GM12878 (cell line): ENCODE measurements around the gene FNTB. TPM values are rescaled to one million over a fixed set of nuclear protein-coding genes. Genes with fewer than 3 reads are reported as not detected.

Experiments
- ATAC-seq: fragments of 200-7000 bp; cut with Tn5 transposase; 3 replicates; pipeline ENCODE4 v1.9.1; 2020; ENCODE audit warnings: mild to moderate bottlenecking, moderate library complexity
- BruUV-seq: library from RNA; stranded (reverse); fragments of 400-500 nt; replicated peaks from 2 replicates; lab custom pipeline; 2021; lab: Mats Ljungman, UMichigan
- CTCF ChIA-PET: fragments of 300-600 bp; sonication (Branson Sonifier 250); formaldehyde crosslinking; extraction: SDS; loops from one replicate; lab custom pipeline; 2021; ENCODE audit warnings: inconsistent platforms; lab: Yijun Ruan, JAX
- POLR2A ChIA-PET: fragments of 350-600 bp; formaldehyde crosslinking; extraction: SDS; loops from one replicate; lab custom pipeline; 2021; ENCODE audit warnings: inconsistent platforms; lab: Charles Lee
- RAD21 ChIA-PET: fragments of 300-600 bp; sonication (Branson Sonifier 250); formaldehyde crosslinking; loops from one replicate; lab custom pipeline; 2023; ENCODE audit warnings: antibody characterized with exemption; ENCODE audit not compliant: unreplicated experiment; lab: Charles Lee
- SMC1A ChIA-PET: fragments of 300-600 bp; sonication (Branson Sonifier 250); formaldehyde crosslinking; loops from one replicate; lab custom pipeline; 2023; ENCODE audit not compliant: unreplicated experiment, uncharacterized antibody; lab: Charles Lee
- DNase-seq: peaks from one replicate; pipeline ENCODE4 v3.0.0-alpha.2; 2011; ENCODE audit warnings: low read depth, low spot score
- FAIRE-seq: peaks from 3 replicates; lab custom pipeline; 2011; peaks lifted over from hg19 to GRCh38; lab: Jason Lieb, UNC
- H2AFZ ChIP-seq: 2 replicates; pipeline ENCODE4 v1.6.0; 2011; ENCODE audit warnings: low read depth, low read length, control low read depth; ENCODE audit not compliant: control insufficient read depth
- H3K27ac ChIP-seq: 2 replicates; pipeline ENCODE4 v1.5.1; 2011; ENCODE audit warnings: control low read depth; ENCODE audit not compliant: control insufficient read depth, insufficient read depth
- H3K27me3 ChIP-seq, 2 experiments: replicated peaks in 1 of 2; 2 replicates each; pipeline versions ENCODE4 v1.6.0 to v1.6.1; 2011; ENCODE audit warnings: low read length in 1 of 2; ENCODE audit not compliant: control insufficient read depth in 2 of 2, insufficient read depth in 2 of 2
- H3K36me3 ChIP-seq, 2 experiments: 2 replicates each; pipeline ENCODE4 v1.5.1; 2011; ENCODE audit warnings: low read length in 1 of 2; ENCODE audit not compliant: control insufficient read depth in 2 of 2, insufficient read depth in 2 of 2
- H3K4me1 ChIP-seq: 2 replicates; pipeline ENCODE4 v1.6.1; 2011; ENCODE audit warnings: mild to moderate bottlenecking, low read length, moderate library complexity, mixed read lengths; ENCODE audit not compliant: control insufficient read depth, insufficient read depth
- H3K4me2 ChIP-seq: 2 replicates; pipeline ENCODE4 v1.6.0; 2011; ENCODE audit warnings: control low read depth; ENCODE audit not compliant: control insufficient read depth, insufficient read depth
- H3K4me3 ChIP-seq: fragments of 200-600 bp; sonication (generic); 2 replicates; pipeline ENCODE4 v1.5.1; 2016
- H3K79me2 ChIP-seq: 2 replicates; pipeline ENCODE4 v1.6.0; 2011; ENCODE audit warnings: low read length; ENCODE audit not compliant: control insufficient read depth, insufficient read depth
- H3K9ac ChIP-seq: 2 replicates; pipeline ENCODE4 v1.8.0; 2011; ENCODE audit warnings: low read length, control low read depth, mixed read lengths; ENCODE audit not compliant: control insufficient read depth, insufficient read depth
- H3K9me3 ChIP-seq: replicated peaks from 3 replicates; pipeline ENCODE4 v1.5.1; 2011; ENCODE audit warnings: mild to moderate bottlenecking, low read length; ENCODE audit not compliant: control insufficient read depth, insufficient read depth
- H4K20me1 ChIP-seq: 2 replicates; pipeline ENCODE4 v1.6.0; 2011; ENCODE audit not compliant: control insufficient read depth, insufficient read depth
- CHD2 ChIP-seq: IDR thresholded peaks from 2 replicates; pipeline ENCODE4 v1.6.1; 2011; ENCODE audit warnings: low read depth, low read length, improper control_type of control experiment, borderline replicate concordance
- ESRRA ChIP-seq: IDR thresholded peaks from 2 replicates; pipeline ENCODE4 v1.6.1; 2012; ENCODE audit warnings: mild to moderate bottlenecking, low read length, improper control_type of control experiment
- HDGF ChIP-seq: fragments of 450-650 bp; IDR thresholded peaks from 2 replicates; pipeline ENCODE4 v1.6.1; 2016; ENCODE audit warnings: antibody characterized with exemption
- SMC3 ChIP-seq: IDR thresholded peaks from 2 replicates; pipeline ENCODE4 v1.6.1; 2011; ENCODE audit warnings: low read length, improper control_type of control experiment, borderline replicate concordance
- STAT3 ChIP-seq: IDR thresholded peaks from 2 replicates; pipeline ENCODE4 v1.6.1; 2011; ENCODE audit warnings: low read depth, low read length, improper control_type of control experiment
- TCF3 ChIP-seq: IDR thresholded peaks from 2 replicates; pipeline ENCODE4 v1.6.1; 2012; ENCODE audit warnings: low read depth, mild to moderate bottlenecking, low read length, borderline replicate concordance; ENCODE audit not compliant: insufficient read depth
- TCF7 ChIP-seq: IDR thresholded peaks from 2 replicates; pipeline ENCODE4 v1.6.1; 2014; ENCODE audit warnings: antibody characterized with exemption, borderline replicate concordance
- ZBED1 ChIP-seq: IDR thresholded peaks from 2 replicates; pipeline ENCODE4 v1.6.1; 2016; ENCODE audit warnings: borderline replicate concordance
- ZSCAN29 ChIP-seq: fragments of 450-650 bp; IDR thresholded peaks from 2 replicates; pipeline ENCODE4 v1.6.1; 2017; ENCODE audit warnings: mild to moderate bottlenecking, moderate library complexity
- whole genome bisulfite sequencing: methylation state at CpG from one replicate; pipeline ENCODE4 v1.1.6; 2016; ENCODE audit warnings: low lambda C conversion rate; ENCODE audit not compliant: insufficient replicate concordance, insufficient coverage; ENCODE audit errors: missing lambda C conversion rate; 5-methylcytosine and 5-hydroxymethylcytosine counted together
- in situ Hi-C: fragments of 300-500 bp; cut with MboI; formaldehyde crosslinking; loops from 9 replicates; pipeline ENCODE4 v1.14.3; 2018; ENCODE audit warnings: mixed read lengths
- intact Hi-C: fragments of 100-400 bp; cut with micrococcal nuclease; formaldehyde crosslinking; loops from one replicate; pipeline ENCODE4 v1.14.2; 2022; ENCODE audit not compliant: unreplicated experiment
- polyA plus RNA-seq, 11 experiments: library from polyadenylated mRNA; depleted of rRNA in 4 of 11; unstranded in 6 of 11; stranded (reverse) in 5 of 11; fragments of >200 nt; fragmentation: Nextera tagmentation in 4 of 11; fragmentation: Illumina TruSeq in 1 of 11; extraction: Ambion mirVana in 4 of 11; extraction: Trizol in 1 of 11; gene quantifications; 1 replicate in 1 of 11; 2 replicates in 10 of 11; pipeline versions ENCODE4 v1.2.1 to v1.2.3, GENCODE V29; 2011 to 2016; ENCODE audit warnings: inconsistent platforms in 2 of 11, missing spikeins in 2 of 11, low read depth in 1 of 11
- total RNA-seq, 4 experiments: library from RNA; depleted of rRNA in 3 of 4; stranded (reverse); fragments of >200 nt in 3 of 4; fragmentation: Illumina TruSeq in 1 of 4; extraction: Trizol in 1 of 4; gene quantifications; 2 replicates each; pipeline versions ENCODE4 v1.2.1 to v1.2.3, GENCODE V29; 2013 to 2021
- TF ChIP-seq, protein P1 (sequence below): IDR thresholded peaks from 2 replicates; pipeline ENCODE4 v1.6.1; 2011; ENCODE audit warnings: borderline replicate concordance, low read depth, mild to moderate bottlenecking, moderate library complexity, low read length; ENCODE audit not compliant: insufficient read depth, poor library complexity, severe bottlenecking
- TF ChIP-seq, protein P2 (sequence below): IDR thresholded peaks from 2 replicates; pipeline ENCODE4 v1.6.1; 2012; ENCODE audit warnings: mild to moderate bottlenecking, low read depth, low read length
- TF ChIP-seq, protein P3 (sequence below): IDR thresholded peaks from 2 replicates; pipeline ENCODE4 v1.6.1; 2012; ENCODE audit warnings: low read length, inconsistent platforms

The FNTB gene
- total and polyA plus RNA-seq, 10 of the 15 experiments (the other 5 are each of a cell fraction or from before 2014, with no cell fraction given): 10.4 to 25.1 (median 16.7) TPM

DNA sequence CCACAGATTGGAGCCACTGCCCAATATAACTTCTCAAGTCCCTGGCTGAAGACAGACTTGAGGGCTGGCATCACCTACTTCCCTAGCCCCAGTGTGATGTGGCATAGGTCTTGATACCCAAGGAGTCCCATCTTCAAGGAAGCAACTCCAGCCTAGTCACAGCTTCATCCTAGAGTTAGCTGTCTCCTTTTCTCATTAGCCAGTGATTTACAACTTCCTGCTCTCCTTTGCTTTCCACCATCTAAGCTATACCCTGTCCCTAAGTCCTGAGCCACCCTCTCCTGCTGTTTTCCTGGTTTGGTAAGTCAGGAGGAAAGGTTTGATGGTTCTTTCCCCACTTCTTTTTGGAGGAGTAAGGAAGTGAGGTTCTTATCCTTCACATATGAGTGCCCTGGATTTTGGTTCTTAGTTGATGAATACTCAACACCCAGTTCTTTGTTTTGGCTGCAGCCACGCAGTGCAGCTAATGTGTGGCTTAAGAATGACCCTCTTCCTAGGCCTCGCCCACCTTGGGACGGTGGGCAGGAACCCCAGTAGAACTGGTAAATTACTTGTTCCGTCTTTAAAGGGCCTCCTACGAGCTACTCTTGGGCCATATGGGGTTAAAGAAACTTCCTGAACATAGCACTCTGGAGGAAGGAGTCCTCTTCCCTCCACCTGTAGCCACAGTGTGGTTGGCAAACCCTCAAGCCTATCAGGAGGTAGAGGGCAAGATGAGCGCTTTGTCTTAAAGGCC lies 40.2 kb upstream of the FNTB start (continued):
- no peak for TF ChIP-seq ZSCAN29
- TF ChIP-seq, protein P1, sequence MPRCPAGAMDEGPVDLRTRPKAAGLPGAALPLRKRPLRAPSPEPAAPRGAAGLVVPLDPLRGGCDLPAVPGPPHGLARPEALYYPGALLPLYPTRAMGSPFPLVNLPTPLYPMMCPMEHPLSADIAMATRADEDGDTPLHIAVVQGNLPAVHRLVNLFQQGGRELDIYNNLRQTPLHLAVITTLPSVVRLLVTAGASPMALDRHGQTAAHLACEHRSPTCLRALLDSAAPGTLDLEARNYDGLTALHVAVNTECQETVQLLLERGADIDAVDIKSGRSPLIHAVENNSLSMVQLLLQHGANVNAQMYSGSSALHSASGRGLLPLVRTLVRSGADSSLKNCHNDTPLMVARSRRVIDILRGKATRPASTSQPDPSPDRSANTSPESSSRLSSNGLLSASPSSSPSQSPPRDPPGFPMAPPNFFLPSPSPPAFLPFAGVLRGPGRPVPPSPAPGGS: no peak
- TF ChIP-seq, all 136 proteins: peak for 0

GRCh38 chr14:64947710-64948611 lies 38.7 kb upstream of the FNTB start:
- peaks cover 0 to 2% of the 10 kb centered on the region in 2 experiments; a peak in 1 of 4 replicates for H3K36me3 ChIP-seq
- CTCF ChIA-PET: no interaction called here
- no peak for TF ChIP-seq TCF7
- no peak for TF ChIP-seq TCF3
- TF ChIP-seq ZBED1: no peak
- TF ChIP-seq SMC3: no peak
- TF ChIP-seq, protein P2, sequence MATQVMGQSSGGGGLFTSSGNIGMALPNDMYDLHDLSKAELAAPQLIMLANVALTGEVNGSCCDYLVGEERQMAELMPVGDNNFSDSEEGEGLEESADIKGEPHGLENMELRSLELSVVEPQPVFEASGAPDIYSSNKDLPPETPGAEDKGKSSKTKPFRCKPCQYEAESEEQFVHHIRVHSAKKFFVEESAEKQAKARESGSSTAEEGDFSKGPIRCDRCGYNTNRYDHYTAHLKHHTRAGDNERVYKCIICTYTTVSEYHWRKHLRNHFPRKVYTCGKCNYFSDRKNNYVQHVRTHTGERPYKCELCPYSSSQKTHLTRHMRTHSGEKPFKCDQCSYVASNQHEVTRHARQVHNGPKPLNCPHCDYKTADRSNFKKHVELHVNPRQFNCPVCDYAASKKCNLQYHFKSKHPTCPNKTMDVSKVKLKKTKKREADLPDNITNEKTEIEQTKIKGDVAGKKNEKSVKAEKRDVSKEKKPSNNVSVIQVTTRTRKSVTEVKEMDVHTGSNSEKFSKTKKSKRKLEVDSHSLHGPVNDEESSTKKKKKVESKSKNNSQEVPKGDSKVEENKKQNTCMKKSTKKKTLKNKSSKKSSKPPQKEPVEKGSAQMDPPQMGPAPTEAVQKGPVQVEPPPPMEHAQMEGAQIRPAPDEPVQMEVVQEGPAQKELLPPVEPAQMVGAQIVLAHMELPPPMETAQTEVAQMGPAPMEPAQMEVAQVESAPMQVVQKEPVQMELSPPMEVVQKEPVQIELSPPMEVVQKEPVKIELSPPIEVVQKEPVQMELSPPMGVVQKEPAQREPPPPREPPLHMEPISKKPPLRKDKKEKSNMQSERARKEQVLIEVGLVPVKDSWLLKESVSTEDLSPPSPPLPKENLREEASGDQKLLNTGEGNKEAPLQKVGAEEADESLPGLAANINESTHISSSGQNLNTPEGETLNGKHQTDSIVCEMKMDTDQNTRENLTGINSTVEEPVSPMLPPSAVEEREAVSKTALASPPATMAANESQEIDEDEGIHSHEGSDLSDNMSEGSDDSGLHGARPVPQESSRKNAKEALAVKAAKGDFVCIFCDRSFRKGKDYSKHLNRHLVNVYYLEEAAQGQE: no peak
- TF ChIP-seq STAT3: no peak
- TF ChIP-seq HDGF: no peak
- TF ChIP-seq ESRRA: no peak
- TF ChIP-seq CHD2: no peak
- TF ChIP-seq, protein P3, sequence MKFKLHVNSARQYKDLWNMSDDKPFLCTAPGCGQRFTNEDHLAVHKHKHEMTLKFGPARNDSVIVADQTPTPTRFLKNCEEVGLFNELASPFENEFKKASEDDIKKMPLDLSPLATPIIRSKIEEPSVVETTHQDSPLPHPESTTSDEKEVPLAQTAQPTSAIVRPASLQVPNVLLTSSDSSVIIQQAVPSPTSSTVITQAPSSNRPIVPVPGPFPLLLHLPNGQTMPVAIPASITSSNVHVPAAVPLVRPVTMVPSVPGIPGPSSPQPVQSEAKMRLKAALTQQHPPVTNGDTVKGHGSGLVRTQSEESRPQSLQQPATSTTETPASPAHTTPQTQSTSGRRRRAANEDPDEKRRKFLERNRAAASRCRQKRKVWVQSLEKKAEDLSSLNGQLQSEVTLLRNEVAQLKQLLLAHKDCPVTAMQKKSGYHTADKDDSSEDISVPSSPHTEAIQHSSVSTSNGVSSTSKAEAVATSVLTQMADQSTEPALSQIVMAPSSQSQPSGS: no peak

More at GRCh38 chr14:64947710-64948611, 38.7 kb upstream of the FNTB start:
- Histone ChIP-seq H3K4me1 (peaks cover 12% of the 10 kb centered on the region), H2AFZ (no peak overlapping the region), H3K27ac (no peak overlapping the region), H3K79me2 (no peaks in the 10 kb centered on the region), H3K4me3 (no peak overlapping the region), H3K9ac (no peak overlapping the region), H3K4me2 (no peak overlapping the region), H3K9me3 (no peaks in the 10 kb centered on the region), H4K20me1 (no peaks in the 10 kb centered on the region), H3K27me3 (no peaks in the 10 kb centered on the region)
- WGBS: 89% methylated on average over 26 of the region's 28 CpGs
- ChIA-PET POLR2A (no interaction called here), RAD21 (no interaction called here), SMC1A (no interaction called here)
- in situ Hi-C loops (no loop called here), intact Hi-C loops (no loop called here)
- DNase-seq (no peak), FAIRE-seq (no peak), ATAC-seq (no peak)
- no TSS peak for BruUV-seq
